Measurements from ENCODE around the gene PTPRD. TPM values are rescaled to one million over a fixed set of nuclear protein-coding genes. Genes with fewer than 3 reads are reported as not detected.

Gene PTPRD
- polyA plus RNA-seq, 1 donor = 55.8 TPM

GRCh38 chr9:8647824-8648223 lies 1965.0 kb downstream of the PTPRD start:
- no peak for DNase-seq (ENCODE audit: low read depth)

GRCh38 chr9:8644571-8644970 lies 1968.2 kb downstream of the PTPRD start:
- no peak for DNase-seq (ENCODE audit: low read depth)

DNA sequence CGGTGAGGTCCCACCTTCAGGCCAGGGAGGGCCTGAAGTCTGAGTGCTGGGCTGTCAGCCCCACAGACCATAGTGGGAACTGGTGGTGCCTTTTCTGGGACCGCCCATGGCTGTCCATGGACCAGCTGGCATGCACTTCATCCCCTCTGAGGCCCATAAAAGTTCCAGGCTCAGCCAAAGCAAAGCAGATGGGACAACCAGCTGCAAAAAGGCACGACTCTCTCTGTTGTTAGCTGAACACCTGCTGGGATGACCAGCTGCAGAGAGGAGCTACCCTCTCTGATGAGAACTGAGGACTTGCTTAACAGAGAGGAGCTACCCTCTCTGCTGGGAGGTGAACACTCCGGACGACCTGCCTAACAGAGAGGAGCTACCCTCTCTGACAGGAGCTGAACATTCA lies 1968.9 kb downstream of the PTPRD start:
- no peak for DNase-seq (ENCODE audit: low read depth)

GRCh38 chr9:8643464-8643863 lies 1969.3 kb downstream of the PTPRD start:
- DNase-seq (ENCODE audit: low read depth) = no peak

DNA sequence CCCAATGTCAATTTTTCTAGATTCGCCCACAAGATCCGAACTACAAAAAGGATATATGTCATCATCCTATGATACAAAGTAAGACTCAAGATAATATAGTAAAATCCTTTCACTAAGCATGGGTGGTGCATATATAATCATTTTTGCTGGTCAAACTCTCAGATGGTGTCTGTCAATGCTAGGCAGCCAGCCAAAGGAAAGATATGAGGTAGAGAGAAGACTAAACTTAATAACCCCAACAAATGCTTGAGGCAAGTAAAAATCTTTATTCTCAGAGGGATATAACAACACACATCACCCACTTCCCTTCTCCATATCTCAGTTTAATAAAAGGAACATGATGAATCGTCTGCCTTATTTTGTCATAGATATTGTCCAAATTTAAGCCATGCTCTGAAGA lies 1972.0 kb downstream of the PTPRD start:
- no peak for DNase-seq (ENCODE audit: low read depth)

DNA sequence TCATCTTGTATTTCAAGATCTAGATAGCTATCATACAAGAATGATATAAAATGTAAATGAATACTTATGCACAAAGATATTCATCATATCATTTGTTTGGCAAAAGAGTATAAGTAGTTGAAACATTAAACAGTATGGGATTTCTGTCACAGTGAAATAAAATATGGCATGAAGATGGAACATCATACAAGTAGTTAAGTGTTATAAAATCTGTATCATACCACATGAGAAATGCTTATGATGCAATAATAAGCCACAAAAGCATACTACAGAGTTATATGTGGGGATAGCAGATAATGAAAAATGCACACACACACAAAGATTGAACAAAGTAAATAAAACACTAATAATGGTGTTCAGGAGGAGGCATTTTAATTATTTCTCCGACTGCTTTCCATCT lies 1975.2 kb downstream of the PTPRD start:
- DNase-seq (ENCODE audit: low read depth) = no peak

- no peak for DNase-seq (ENCODE audit: low read depth)
These were observed 1979.0 kb downstream of the PTPRD start for GRCh38 chr9:8633784-8634183.

DNA sequence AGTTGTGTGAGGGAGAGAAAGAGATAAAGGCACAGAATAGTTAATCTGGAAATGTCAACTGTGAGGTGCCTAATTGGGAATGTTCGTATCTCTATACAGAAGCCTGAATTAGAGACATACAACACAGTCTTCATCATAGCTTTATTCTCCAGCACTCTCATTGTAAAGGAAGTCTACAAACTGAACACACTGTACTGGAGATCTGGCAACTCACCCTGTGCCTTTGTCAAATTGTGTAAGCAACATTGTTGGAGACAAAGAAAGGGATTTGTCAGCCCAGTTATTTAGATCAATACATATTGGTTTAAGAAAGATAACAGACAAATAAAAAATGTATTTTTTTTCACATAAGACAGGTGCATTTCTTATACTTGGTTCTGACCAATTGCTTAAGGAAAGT lies 1980.3 kb downstream of the PTPRD start:
- DNase-seq (ENCODE audit: low read depth) = no peak

DNA sequence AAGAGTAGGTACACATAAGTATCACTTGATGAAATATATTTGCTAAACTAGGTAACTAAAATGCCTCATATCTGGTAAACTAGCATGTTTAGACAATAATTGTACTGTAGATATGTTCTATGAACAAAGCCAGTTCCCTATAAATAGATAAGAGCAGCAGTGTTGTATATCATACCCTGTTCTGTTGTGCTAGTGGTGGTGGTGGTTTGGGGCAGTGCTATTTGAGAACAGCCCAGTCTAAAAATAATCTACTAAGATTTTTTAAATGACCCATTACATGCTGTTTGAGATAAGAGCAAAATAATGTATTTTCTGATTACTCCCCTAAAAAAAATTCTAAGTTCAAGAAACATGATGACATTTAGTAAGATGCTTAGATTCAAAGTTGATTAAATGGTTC lies 1984.0 kb downstream of the PTPRD start:
- DNase-seq (ENCODE audit: low read depth) = no peak

- no peak for DNase-seq (ENCODE audit: low read depth)
These were observed 1984.7 kb downstream of the PTPRD start for GRCh38 chr9:8627976-8628679.

GRCh38 chr9:8622871-8623270 lies 1989.9 kb downstream of the PTPRD start:
- DNase-seq (ENCODE audit: low read depth) = no peak

DNA sequence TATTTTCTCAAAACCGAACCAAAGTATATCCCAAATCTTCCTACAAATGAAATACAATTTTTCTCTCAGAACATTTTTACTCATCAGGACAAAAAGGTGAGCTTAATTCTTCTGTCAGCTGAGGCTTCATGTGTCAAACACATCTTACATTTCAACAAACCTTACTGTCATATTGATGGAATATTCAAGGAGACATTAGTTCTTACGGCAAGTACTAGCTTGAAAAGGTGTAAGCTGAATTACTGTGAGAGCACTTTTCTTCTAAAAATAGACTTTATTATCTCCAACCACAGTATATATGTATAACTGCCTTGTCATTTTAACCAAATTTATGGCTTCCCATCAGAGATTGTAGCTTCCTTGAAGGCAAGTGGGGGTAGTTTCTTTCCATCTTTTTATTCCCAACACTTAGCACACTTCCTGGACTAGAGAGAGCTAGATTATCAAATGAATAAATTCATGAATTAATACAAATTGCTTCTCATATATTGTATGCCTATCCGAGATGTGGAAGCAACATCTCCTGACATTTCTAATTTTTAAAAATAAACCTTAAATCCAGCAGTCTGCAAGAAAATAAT lies 1990.5 kb downstream of the PTPRD start:
- no peak for DNase-seq (ENCODE audit: low read depth)

- no peak for DNase-seq (ENCODE audit: low read depth)
These were observed 1991.4 kb downstream of the PTPRD start for GRCh38 chr9:8621416-8621815.

- DNase-seq (ENCODE audit: low read depth) = no peak
These were observed 1996.4 kb downstream of the PTPRD start for GRCh38 chr9:8616414-8616813.

DNA sequence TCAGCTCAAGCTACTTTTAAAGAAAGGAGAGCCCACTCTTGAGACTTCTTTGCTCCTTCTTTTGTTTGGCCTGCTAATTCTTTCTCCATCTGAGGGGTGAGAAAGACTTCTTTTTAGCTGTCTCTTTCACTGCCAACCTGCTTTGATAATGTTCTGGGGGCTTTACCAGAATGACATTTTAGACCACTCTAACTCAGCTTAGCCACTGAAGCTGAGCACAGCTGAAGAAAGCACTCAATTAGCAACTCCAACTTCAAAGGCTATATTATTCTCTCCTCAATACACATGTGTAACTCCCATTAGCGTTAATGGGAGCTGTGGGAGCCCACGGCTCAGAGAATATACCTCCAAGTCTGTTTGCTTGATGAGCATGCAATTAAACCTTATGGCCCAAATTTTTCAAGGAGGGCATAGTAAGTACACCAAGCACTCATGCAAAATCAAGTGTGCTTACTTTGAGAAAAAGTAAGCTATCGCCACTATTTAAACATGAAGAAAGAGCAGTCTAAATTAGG lies 1997.8 kb downstream of the PTPRD start:
- DNase-seq (ENCODE audit: low read depth) = no peak

DNA sequence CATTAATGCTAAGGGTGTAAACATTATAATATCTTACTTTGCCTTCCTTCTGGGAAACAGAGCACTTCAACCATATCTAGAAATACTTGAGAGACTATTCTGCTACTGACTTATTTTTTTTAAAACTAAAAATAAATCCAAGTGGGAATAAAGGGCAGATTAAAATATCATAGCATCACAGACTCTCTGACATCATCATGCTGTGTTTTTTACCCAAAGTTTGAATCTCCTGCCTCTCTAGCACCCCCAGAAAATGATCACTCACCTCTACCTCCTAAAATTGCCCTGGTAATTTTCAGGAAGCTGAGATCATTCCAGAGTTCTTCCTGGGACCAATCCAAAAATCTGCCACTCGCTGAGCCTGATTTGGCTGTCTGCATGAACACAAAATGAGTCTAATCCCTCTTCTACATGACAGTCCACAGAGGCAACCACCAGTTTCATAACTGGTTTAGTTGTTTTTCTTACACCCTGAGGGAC lies 1999.4 kb downstream of the PTPRD start:
- no peak for DNase-seq (ENCODE audit: low read depth)

DNA sequence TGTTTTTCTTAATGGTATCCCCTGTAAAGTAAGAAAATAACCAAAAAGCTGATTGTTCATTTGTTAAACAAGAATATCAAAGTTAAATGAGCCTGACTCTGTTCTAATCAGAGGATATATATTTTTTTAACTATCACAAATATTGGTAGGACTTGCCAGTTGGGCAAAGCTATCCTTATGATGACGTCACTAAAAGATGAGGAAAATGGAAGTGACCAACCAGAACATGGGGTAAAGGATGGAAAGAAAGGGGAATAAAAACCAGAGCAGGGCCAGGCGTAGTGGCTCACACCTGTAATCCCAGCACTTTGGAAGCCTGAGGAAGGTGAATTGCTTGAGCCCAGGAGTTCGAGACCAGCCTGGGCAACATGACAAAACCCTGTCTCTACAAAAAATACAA lies 2001.6 kb downstream of the PTPRD start:
- DNase-seq (ENCODE audit: low read depth) = no peak

- DNase-seq (ENCODE audit: low read depth) = no peak
These were observed 2002.5 kb downstream of the PTPRD start for GRCh38 chr9:8610256-8610655.

- no peak for DNase-seq (ENCODE audit: low read depth)
These were observed 2007.7 kb downstream of the PTPRD start for GRCh38 chr9:8605096-8605495.

- no peak for DNase-seq (ENCODE audit: low read depth)
These were observed 2008.6 kb downstream of the PTPRD start for GRCh38 chr9:8604201-8604600.

DNA sequence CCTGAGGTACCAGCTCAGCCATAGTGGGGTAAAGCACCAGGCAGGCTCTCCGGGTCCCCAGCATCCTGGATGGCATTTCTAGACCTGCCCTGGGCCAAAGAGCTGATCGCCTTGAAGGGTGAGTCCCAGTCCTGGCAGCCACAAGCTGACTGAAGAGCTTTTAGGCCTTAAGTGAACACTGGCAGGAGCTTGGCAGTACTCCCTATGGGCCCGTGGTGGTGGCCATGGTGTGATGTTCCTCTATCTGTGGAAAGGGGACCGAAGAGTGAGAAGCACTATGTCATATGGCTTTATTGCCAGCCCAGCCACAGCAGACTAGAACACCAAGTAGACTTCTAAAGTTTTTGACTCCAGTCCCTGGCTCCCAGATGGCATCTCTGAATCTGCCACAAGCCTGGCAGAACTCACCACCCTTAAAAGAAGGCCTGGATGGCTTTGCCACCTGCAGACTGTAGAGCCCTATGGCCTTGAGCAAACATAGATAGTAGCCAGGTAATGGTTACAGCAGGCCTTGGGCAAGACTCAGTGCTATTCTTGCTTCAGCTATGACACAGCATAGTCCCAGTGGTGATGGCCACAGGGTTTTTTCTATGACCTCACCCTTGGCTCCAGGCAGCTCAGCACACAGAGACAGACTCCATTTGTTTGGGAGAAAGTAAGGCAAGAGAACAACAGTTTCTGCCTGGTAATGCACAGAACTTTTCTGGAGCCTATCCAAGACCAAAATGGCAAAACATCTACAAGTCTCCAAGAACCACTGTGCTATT lies 2011.7 kb downstream of the PTPRD start:
- no peak for DNase-seq (ENCODE audit: low read depth)

- DNase-seq (ENCODE audit: low read depth) = no peak
These were observed 2012.9 kb downstream of the PTPRD start for GRCh38 chr9:8599937-8600336.

DNA sequence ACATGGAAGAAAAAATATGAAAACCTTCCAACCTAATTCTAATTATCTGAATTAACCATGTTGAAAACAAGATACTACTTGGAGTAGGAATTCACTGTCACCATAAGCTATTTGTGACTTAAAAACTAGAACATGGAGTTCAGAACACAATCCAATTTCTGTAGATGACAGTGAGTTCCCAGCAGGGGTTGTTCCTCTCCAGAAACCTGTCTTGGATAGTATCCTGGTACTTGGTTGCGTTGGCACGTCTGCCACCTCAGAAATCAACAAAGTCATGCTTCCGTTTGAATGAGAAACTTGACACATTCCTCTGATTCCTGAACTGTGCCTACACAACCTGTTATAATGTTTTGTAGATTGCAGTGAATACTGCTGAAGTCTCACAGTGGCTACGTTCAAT lies 2023.3 kb downstream of the PTPRD start:
- no peak for DNase-seq (ENCODE audit: low read depth)

All from forelimb muscle (tissue), 1 donor.